Body of pancreas (tissue), 4 donors: ENCODE data around the gene KRT79. TPM values are rescaled to one million over a fixed set of nuclear protein-coding genes. Genes with fewer than 3 reads are reported as not detected.
"Not testable (repeated sequence)": the region's sequence is repeated elsewhere in the genome, so short reads cannot be mapped to it uniquely, and the experiment has no call there.

Experiments
- ATAC-seq: fragments of 150-250 bp; one replicate; pipeline ENCODE4 v1.9.1; 2016
- DNase-seq, 4 donors: peaks; one replicate each; pipeline ENCODE4 v3.0.0-alpha.2; 2019
- H3K27ac ChIP-seq, 4 donors: fragments of 200-600 bp; sonication (generic); 1 replicate in 3 of 4; 2 replicates in 1 of 4; pipeline versions ENCODE4 v1.5.1 to v1.6.1; 2016 to 2019; ENCODE audit warnings: mild to moderate bottlenecking in 1 of 4, mixed read lengths in 1 of 4, moderate library complexity in 1 of 4
- H3K27me3 ChIP-seq, 2 donors: fragments of 200-600 bp; sonication (generic); one replicate each; pipeline ENCODE4 v1.6.0; 2016; ENCODE audit warnings: mild to moderate bottlenecking in 1 of 2
- H3K36me3 ChIP-seq, 2 donors: fragments of 200-600 bp; sonication (generic); replicated peaks in 1 of 2; 2 replicates each; pipeline ENCODE4 v1.5.1; 2016; ENCODE audit warnings: low read depth in 2 of 2; ENCODE audit not compliant: insufficient read depth in 1 of 2
- H3K4me1 ChIP-seq: fragments of 200-600 bp; sonication (generic); one replicate; pipeline ENCODE4 v1.6.0; 2016
- H3K4me3 ChIP-seq, 2 donors: fragments of 200-600 bp; sonication (generic); 1 replicate in 1 of 2; 2 replicates in 1 of 2; pipeline ENCODE4 v1.5.1; 2016 to 2019
- H3K9me3 ChIP-seq, 3 donors: fragments of 200-600 bp; sonication (generic); 1 replicate in 2 of 3; 2 replicates in 1 of 3; pipeline ENCODE4 v1.5.1; 2016
- POLR2A ChIP-seq, 3 donors: fragments of 450-650 bp; IDR thresholded peaks; one replicate each; pipeline ENCODE4 v1.6.1; 2016; ENCODE audit warnings: antibody characterized with exemption in 3 of 3, mild to moderate bottlenecking in 2 of 3
- WGBS, 2 donors: methylation state at CpG; one replicate each; pipeline ENCODE4 v1.1.5; 2017; 5-methylcytosine and 5-hydroxymethylcytosine counted together
- intact Hi-C: fragments of 100-400 bp; cut with DNase I; formaldehyde crosslinking; loops from one replicate; pipeline ENCODE4 v1.15.1; 2023
- total RNA-seq, 2 donors: library from RNA; depleted of rRNA; stranded (reverse); fragments of >200 nt; gene quantifications; one replicate each; pipeline ENCODE4 v1.1.0, GENCODE V29; 2016
- TF ChIP-seq, protein P1 (sequence below), 7 experiments: fragments of 450-650 bp in 4 of 7; fragments of 200-600 bp in 3 of 7; sonication (generic) in 3 of 7; IDR thresholded peaks; one replicate each; pipeline ENCODE4 v1.5.1; 2016 to 2019; ENCODE audit warnings: antibody characterized with exemption in 7 of 7

The KRT79 gene
- total RNA-seq, 2 donors from 2014 or later = not detected

DNA sequence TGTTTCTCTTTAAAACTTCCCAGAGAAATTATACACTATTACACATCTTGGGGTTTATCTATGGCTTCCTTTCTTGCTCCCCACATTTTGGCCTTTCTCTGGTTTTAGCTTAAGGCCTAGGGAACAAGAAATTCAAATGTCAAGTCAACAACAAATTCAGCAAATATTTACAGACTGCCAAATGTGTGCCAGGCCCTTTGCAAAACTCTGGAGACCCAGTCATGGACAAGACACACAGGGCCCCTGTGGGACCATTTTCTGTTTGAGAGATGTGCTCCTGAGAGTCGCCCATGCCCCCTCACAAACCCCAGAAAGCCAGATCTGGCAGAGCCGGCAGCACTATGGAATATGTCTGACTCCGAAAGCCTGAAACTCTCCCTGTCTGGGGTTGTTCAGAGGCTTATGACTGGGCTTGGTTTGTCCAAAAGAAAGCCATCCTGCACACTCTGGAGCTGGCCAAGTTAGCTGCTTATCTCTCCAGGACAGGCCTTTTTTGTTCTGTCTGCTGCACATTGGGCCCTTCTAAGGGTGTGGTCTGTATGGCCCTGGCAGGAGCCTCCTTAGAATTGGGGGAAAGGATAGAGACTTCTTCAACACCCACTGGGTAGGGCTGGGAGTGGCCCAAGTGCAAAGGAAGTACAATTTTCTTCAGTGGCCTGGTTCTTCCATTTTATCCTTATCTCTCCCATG, 37.1 kb downstream of the KRT79 start:
- Histone ChIP-seq H3K27ac (no peak overlapping the region), H3K27me3 (no peaks in the 10 kb centered on the region), H3K36me3 (no peaks in the 10 kb centered on the region), H3K9me3 (no peaks in the 10 kb centered on the region), H3K4me3 (no peak overlapping the region), H3K4me1 (peaks cover 9% of the 10 kb centered on the region)
- DNase-seq (no peak), ATAC-seq (no peak)
- WGBS, 2 donors = 77 to 89% methylated on average over 3 of the region's 3 CpGs
- TF ChIP-seq POLR2A (IDR thresholded peaks at IDR 0.05) = no peak
- TF ChIP-seq, protein P1, sequence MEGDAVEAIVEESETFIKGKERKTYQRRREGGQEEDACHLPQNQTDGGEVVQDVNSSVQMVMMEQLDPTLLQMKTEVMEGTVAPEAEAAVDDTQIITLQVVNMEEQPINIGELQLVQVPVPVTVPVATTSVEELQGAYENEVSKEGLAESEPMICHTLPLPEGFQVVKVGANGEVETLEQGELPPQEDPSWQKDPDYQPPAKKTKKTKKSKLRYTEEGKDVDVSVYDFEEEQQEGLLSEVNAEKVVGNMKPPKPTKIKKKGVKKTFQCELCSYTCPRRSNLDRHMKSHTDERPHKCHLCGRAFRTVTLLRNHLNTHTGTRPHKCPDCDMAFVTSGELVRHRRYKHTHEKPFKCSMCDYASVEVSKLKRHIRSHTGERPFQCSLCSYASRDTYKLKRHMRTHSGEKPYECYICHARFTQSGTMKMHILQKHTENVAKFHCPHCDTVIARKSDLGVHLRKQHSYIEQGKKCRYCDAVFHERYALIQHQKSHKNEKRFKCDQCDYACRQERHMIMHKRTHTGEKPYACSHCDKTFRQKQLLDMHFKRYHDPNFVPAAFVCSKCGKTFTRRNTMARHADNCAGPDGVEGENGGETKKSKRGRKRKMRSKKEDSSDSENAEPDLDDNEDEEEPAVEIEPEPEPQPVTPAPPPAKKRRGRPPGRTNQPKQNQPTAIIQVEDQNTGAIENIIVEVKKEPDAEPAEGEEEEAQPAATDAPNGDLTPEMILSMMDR (IDR thresholded peaks at IDR 0.05) = no peak
- intact Hi-C loops = no loop called here

DNA sequence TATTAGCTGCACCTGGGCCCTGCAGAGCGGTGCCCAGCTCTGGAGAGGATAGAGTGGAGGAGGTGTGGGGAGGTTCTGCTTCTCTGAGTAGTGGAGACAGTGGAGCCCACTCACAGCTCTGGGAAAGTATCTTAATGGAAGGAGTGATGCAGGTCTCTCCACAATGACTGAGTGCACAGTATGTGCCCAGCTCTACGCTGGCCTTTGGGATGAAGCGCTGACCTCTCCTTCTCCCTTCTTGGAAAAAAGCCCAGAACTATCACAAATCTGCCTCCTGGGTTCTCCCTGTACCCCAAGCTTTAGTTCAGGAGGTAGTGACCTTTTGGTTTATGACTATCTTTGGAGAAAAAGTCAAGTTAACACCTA, 37.7 kb downstream of the KRT79 start:
- intact Hi-C loops = no loop called here
- 97 to 100% methylated on average over 3 of the region's 3 CpGs for WGBS, 2 donors
- DNase-seq = no peak
- Histone ChIP-seq H3K27me3 (no peaks in the 10 kb centered on the region), H3K4me1 (peaks cover 9% of the 10 kb centered on the region), H3K4me3 (no peak overlapping the region), H3K27ac (no peak overlapping the region), H3K9me3 (no peaks in the 10 kb centered on the region), H3K36me3 (no peaks in the 10 kb centered on the region)
- TF ChIP-seq, protein P1 (IDR thresholded peaks at IDR 0.05) = no peak
- no peak for ATAC-seq

DNA sequence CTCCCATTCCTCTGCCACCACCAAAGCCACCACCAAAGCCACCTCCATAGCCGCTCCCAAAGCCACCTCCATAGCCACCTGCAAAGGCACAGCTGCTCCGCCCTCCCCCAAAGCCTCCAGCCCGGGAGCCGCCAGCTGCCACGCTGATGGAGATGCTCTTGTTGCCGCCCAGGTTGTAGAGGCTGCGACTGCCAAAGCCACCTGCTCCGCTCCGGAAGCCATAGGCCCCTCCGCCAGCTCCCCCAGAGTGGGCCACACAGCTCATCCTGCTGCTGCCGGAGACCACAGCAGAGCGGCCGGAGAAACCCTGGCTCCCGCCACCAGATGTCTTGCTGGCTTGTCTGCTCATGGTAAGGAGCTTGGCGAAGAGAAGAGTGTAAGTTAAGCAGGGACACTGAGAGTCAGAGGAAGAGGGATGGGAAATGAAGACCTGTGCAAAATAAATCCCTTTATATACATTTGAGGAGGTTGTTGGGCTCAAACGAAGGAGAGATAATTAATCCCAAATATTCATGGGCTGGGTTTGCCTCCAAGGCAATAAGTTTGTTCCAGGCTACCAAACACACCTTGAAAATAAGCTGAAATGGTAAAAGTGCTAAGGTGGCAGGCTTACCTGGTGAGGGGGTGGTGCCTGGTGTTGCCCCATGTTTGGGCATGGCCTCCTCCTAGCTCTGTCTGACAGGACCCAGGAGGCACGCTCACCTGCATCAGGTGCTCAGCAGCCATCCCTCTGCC, 38.2 kb downstream of the KRT79 start, which contains the start of gene KRT3:
KRT3 (minus strand) TSS at position 424 of the 735 bp plus-strand sequence; CDS start at position 349, 75 bp downstream.
- H3K27me3 ChIP-seq = no peaks in the 10 kb centered on the region
- ATAC-seq (no peak), DNase-seq (no peak)
- no peaks in the 10 kb centered on the region for H3K9me3 ChIP-seq
- H3K4me3 ChIP-seq = no peak within 1 kb of the TSS
- intact Hi-C loops = no loop called here
- no peak within 1 kb of the TSS for H3K27ac ChIP-seq
- peaks cover 6% of the 10 kb centered on the region for H3K4me1 ChIP-seq
- TF ChIP-seq, protein P1 (IDR thresholded peaks at IDR 0.05) = no peak
- TF ChIP-seq POLR2A (IDR thresholded peaks at IDR 0.05) = no peak
- 90 to 92% methylated on average over 10 to 17 of the region's 17 CpGs for WGBS, 2 donors
- no peaks in the 10 kb centered on the region for H3K36me3 ChIP-seq

DNA sequence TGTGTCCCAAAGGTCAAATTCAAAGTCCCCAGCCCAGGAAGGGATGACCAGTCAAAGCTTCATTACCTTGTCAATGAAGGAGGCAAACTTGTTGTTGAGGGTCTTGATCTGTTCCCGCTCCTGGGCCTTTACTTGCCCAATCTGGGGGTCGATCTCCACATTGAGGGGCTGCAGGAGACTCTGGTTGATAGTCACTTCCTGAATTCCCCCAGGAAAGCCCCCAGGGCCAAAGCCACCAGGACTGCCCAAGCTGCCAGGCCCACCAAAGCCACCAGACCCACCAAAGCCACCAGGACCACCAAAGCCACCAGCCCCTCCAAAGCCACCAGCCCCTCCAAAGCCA, 38.8 kb downstream of the KRT79 start:
- H3K36me3 ChIP-seq, H3K4me1 ChIP-seq, intact Hi-C loops, H3K27me3 ChIP-seq, H3K9me3 ChIP-seq, H3K4me3 ChIP-seq, H3K27ac ChIP-seq, ATAC-seq, DNase-seq: not testable (repeated sequence)
- WGBS, 2 donors = 98 to 100% methylated on average over 2 of the region's 2 CpGs

DNA sequence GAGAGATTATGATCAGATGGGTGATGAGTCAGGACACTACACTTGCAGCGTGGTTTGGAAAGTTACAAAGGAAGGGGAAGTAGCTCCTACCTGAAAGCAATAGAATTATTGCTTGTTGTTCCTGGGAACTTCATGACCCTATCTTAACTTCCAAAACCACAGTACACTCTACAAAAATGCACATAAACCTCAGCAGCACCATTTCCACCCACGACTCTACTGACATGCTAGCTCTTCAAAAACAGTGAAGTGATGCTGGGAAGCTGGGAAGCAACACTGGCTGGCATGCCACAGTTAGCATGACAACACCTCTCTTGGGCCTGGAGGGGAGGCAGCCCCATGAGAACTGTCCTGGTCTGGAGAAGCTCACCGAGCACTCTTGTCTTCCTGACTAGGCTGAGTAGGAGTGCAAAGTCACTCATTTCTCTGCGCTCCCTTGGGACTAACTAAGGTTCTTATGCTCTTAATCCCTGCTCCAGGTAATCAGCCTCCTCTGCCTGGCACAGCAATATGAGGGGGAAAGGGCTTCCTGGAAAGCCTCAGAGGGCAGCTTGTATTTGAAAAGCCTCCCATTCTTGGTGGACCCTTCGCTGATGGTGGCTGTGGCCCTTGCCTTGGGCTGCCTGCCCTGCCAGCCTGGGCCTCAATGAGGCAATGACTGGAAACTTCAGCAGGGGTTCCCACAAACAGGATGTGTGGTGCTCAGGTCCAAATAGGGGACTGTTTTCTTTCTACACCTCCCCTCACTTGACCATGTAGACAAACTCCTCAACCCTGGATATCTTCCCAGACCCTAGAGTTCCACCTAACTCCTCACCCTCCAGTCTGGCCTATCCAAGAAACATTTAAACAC, 39.4 kb downstream of the KRT79 start:
- no peaks in the 10 kb centered on the region for H3K36me3 ChIP-seq
- no peaks in the 10 kb centered on the region for H3K9me3 ChIP-seq
- TF ChIP-seq POLR2A (IDR thresholded peaks at IDR 0.05) = no peak
- TF ChIP-seq, protein P1 (IDR thresholded peaks at IDR 0.05) = no peak
- no peak overlapping the region for H3K27ac ChIP-seq
- ATAC-seq (no peak), DNase-seq (no peak)
- intact Hi-C loops = no loop called here
- 80 to 87% methylated on average over 4 to 5 of the region's 5 CpGs for WGBS, 2 donors
- no peak overlapping the region for H3K4me3 ChIP-seq
- H3K4me1 ChIP-seq = no peaks in the 10 kb centered on the region
- no peaks in the 10 kb centered on the region for H3K27me3 ChIP-seq
